ENCODE results near the gene LRRC32. TPM values are rescaled to one million over a fixed set of nuclear protein-coding genes. Genes with fewer than 3 reads are reported as not detected.
"Not testable (repeated sequence)": the region's sequence is repeated elsewhere in the genome, so short reads cannot be mapped to it uniquely, and the experiment has no call there.

LRRC32 gene
- total RNA-seq, 1 experiment from 2014 or later = 0.06 TPM

GRCh38 chr11:76653012-76653673 lies 17.4 kb downstream of the LRRC32 start:
- no peak for DNase-seq (ENCODE audit: low read depth)

DNA sequence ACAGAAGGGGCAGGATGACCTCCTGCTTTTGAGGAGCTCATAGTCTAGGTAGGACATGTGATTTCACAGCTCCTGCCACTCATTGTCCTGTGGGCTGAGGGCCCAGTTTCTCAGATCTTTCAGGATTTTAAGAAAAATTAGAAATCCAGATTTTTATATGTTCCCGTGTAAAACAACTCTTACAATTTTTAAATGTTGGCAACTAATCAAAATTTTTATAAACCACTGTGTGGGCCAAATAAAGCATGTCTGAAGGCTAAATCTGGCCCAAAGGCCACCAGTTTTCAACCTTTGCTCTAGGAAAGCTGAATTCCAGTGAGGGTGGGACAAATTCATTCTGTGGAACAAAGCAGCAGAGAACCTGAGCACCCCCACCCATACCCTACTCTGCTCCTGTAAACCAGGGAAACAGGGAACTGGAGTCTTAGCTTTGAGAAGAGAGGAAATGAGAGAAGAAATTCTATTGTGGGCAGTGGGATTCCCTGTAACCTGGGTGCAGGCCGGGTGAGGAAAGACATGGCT lies 20.6 kb downstream of the LRRC32 start:
- no peak for DNase-seq (ENCODE audit: low read depth)

GRCh38 chr11:76649011-76649410 lies 21.5 kb downstream of the LRRC32 start:
- no peak for DNase-seq (ENCODE audit: low read depth)

DNA sequence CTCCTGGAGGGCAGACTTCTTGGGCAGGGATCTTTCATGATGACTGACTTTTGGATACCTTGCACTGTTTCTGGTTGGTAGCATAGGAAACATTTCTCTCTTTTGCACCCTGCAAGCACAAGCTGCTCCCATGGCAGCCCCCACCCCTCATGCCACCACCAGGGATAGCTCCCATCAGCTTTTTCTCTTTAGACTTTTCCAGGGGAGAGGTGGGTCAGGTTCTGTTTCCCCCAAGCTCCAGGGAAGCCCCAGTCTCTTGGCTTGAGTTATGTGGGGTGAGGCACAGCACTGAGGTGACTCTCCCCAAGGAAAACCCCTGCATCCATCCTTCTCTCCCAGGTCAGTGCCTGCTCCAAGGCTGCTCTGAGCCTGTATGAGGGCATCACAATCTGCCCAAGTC lies 22.5 kb downstream of the LRRC32 start:
- DNase-seq (ENCODE audit: low read depth) = no peak

GRCh38 chr11:76646882-76647534 lies 23.5 kb downstream of the LRRC32 start:
- no peak for DNase-seq (ENCODE audit: low read depth)

DNA sequence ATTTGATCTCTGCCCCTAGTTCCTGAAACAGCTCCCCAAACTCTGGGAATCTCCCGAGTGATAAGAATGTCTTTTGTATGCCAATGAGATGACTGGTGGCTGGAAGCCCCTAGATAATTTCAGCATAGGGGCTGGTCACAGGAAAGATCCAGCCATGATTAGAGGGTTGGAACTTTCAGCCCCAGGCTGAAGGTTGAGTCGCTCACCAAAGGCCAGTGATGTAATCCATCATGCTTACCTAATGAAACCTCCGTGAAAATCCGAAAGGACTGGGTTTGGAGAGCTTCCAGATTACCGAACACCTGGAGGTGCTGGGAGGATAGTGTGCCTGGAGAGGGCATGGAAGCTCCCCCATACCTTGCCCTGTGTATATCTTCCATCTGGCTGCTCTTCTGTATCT lies 26.0 kb downstream of the LRRC32 start:
- DNase-seq (ENCODE audit: low read depth) = no peak

DNA sequence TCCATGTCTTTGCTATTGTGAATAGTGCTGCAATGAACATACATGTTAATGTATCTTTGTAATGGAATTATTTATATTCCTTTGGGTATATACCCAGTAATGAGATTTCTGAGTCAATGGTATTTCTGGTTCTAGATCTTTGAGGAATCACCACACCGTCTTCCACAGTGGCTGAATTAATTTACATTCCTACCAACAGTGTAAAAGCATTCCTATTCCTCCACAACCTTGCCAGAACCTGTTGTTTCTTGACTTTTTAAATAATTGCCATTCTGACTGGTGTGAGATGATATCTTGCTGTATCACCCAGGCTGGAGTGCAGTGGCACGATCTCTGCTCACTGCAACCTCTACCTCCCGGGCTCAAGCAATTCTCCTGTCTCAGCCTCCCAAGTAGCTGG lies 26.8 kb downstream of the LRRC32 start:
- not testable (repeated sequence) for DNase-seq (ENCODE audit: low read depth)

DNA sequence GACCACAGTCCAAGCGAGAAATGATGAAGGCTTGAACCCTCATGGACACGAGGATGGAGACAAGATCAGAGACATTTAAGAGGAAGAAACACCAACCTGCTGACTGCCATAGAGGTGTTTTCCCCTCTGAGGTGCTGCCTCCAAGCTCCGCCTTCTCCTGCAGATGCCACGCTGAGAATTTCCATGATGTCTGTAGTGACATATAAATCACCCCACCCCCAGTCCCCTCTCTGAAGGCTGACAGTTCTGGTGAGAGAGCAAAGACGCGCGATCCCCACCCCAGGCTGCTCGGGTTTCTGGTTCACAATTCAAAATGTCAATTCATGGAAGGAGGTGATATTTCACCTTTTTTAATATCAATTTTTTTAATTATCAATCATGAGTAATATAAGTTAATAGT lies 28.2 kb downstream of the LRRC32 start:
- no peak for DNase-seq (ENCODE audit: low read depth)

DNA sequence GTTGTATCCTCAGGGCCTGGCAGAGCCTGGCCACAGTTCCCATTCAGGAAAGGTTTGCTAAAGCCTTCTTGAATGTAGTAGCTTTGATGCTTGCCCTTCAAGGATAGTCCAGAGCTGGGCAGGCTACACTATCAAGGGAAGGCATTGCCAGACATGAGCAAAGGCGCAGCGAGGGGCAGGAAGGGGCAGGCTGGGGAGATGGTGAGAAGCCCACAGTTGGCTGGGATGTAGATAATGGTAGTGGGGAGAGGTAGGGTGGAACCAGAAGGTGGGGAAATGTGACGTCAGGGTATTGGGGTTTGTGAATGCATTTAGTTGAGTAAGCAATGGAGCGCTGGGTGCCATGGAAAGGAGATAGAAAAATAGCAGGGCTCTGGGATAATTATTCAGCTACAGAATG lies 28.6 kb downstream of the LRRC32 start:
- DNase-seq (ENCODE audit: low read depth) = no peak

DNA sequence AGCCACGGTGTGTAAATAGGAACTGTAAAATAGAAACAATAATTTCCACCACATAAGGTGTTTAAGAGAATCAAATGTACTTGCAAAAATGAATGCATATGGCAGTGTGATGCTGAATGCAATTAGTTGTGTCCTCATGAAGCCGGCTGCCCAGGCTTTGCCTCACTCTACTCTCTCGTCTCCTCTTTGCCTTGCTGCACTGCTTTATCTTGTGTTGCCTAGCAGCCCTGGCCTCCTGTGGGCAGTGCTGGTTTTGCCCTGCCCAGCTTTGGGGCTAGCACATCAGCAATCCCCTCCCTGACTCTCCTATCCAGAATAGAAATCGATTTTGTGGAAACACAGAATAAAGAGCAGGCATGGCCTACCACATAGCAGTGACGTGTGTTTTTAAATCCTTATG lies 30.0 kb downstream of the LRRC32 start:
- DNase-seq (ENCODE audit: low read depth) = no peak

GRCh38 chr11:76639621-76640020 lies 30.9 kb downstream of the LRRC32 start:
- DNase-seq (ENCODE audit: low read depth) = no peak

- no peak for DNase-seq (ENCODE audit: low read depth)
These were observed 32.0 kb downstream of the LRRC32 start for GRCh38 chr11:76638270-76639197.

- no peak for DNase-seq (ENCODE audit: low read depth)
These were observed 32.9 kb downstream of the LRRC32 start for GRCh38 chr11:76637491-76638269.

- no peak for DNase-seq (ENCODE audit: low read depth)
These were observed 33.6 kb downstream of the LRRC32 start for GRCh38 chr11:76636826-76637460.

- no peak for DNase-seq (ENCODE audit: low read depth)
These were observed 34.4 kb downstream of the LRRC32 start for GRCh38 chr11:76635991-76636738.

GRCh38 chr11:76634886-76635285 lies 35.7 kb downstream of the LRRC32 start:
- DNase-seq (ENCODE audit: low read depth) = no peak

DNA sequence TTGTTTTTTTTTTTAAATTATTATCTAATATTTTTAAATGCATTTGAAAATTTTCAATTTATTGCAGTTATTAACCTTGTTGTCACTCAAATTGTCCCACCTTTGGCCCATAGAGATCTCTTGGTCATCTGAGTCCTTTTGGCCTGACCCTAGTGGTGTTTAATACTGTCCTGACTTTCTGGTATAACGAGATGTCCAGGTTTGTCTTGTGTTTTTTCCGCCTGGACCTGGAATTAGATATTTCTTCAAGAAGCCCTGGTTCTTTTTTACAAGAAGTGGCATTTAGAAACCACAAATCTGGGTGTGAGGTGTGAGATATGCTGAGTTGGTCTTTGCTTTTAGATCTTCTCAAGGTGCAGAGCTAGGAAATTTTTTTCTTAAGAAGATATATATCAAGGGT lies 38.1 kb downstream of the LRRC32 start:
- no peak for DNase-seq (ENCODE audit: low read depth)

- DNase-seq (ENCODE audit: low read depth) = no peak
These were observed 38.8 kb downstream of the LRRC32 start for GRCh38 chr11:76631566-76632308.

DNA sequence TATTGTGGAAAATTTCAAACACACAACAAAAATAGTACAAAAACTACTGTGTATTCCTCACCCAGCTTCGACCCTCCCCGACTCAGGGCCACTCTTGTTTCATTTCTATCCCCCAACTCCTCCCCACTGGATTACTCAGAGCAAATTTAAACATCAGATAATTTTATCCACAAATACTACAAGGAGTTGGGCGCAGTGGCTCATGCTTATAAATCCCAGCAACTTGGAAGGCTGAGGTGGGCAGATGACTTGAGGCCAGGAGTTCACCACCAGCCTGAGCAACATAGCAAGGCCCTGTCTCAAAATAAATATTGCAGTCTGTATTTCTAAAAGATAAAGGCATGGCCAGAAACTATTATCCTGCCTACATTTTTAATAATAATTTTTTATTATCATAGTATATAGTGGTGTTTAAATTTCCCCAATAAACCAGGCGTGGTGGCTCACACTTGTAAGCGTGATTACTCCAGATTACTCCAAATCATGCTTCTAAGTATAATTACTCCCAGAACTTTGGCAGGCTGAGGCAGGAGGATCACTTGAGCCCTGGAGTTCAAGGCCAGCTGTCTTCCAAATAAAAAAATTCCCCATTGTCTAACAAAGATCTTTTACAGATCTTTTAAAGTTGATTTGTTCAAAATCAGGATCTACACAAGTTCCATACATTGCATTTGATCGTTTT lies 39.8 kb downstream of the LRRC32 start:
- no peak for DNase-seq (ENCODE audit: low read depth)
